SKM-1 treated with dmso at 0.1 percent for 144 hours (cell line): Measurements from ENCODE around the gene INSC.

Experiments
- DNase-seq: peaks from one replicate; lab custom pipeline; 2025; ENCODE audit not compliant: unreplicated experiment; lab: John Stamatoyannopoulos, UW

Gene INSC

DNA sequence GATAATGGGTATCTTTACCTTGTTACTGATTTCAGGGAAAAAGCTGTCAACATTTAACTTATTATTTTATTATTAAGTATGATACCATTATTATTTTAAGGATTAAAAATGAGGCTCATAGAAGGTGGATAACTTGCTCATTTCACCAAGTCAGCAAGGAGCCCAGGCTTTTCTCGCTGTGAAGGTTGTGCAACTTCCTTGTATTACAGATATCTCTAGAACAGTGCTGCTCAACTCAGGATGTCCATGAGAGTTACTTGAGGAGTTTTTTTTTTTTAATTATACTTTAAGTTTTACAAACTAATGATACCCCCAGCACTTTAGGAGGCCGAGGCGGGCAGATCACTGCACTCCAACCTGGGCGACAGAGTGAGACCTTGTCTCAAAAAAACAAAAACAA, 98.2 kb downstream of the INSC start:
- DNase-seq = peak; percentile 64

DNA sequence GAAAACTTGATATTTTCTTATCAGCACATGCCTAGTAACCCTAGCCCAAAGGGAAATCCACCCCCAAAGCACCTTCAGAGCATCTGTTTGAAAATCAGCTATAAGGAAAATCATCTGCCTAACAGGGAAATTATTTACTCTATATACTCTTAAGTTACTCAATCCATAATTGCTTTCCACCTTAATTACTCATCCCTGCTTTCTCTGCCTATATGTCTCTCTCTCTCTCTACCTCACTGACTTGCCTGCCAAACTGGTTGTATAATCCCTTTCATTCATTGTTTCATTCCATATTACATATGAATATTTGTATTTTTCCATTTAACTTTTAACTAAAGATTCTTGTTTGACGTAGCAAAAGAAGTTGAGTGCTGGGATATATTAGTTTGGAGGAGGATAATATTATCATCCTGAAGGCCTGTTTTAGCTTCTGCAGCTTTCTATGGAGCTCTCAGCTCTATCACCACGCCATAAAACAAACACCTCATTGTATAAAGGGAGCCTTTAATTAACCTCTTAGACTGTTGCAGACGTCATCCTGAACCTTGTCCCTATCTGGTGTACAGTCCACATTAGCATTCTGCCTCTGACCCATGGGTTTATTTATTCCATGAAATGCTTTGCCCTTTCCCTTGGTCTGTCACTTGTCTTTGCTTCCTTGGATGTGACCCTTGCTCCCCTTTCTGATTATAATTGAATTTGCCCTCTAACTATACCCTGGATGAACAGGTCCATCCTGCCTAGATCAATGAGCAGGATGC, 98.9 kb downstream of the INSC start:
- no peak for DNase-seq

DNA sequence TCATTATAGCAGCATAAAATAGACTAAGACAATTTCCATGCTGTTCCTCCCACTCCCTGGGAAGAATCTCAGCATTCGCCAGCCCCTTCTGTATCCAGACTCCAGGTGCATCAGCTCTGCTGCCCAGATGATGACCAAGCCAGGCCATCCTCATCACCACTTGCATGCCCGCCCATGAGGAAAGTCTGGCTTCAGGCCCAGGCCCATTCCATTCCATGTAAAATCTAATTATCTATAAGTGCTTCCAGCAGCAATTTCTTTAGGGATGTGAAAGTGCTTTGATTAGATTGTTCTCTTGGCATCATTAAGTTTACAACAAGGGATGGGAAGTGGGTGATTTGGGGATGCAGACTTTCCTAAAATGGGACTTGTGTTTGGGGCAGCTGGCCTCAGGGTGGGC, 100.3 kb downstream of the INSC start:
- DNase-seq = no peak

DNA sequence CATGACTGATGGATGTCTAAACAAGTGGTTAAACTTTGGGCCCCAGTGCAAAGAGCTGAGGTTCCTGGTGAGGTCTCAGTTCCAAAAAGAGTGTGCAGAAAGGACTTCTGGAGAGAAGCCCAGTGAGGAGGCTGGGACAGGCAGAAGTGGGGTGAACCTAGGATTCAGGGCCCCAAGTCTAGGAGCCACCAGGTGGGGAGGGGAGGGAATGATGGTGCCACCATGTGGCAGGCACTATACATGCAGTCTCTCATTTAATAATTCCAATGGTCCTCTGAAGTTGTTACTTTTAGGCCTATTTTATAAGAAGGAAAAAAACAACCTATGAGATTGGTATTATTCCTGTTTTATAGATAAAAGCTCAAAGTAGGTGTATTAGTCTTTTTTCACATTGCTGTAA, 102.0 kb downstream of the INSC start:
- peak; percentile 35 for DNase-seq

DNA sequence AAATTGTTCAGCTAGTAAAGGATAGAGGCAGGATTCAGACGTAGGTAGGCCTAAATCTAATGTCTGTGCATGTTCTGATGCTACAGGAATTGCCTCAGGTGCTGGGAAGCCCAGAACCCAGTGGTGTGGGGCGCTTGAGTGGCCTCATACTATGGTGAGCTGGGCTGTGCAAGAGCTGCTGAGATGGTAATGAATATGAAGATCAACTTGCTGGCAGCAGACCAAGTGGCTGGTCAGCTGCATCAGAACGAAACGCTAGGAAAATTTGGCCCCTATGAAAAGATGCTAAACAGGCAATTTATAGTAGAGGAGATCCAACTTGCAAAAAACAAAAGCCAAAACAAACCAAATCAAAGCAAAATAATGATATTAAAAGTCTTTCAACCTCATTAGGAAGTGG, 102.7 kb downstream of the INSC start:
- DNase-seq = no peak

DNA sequence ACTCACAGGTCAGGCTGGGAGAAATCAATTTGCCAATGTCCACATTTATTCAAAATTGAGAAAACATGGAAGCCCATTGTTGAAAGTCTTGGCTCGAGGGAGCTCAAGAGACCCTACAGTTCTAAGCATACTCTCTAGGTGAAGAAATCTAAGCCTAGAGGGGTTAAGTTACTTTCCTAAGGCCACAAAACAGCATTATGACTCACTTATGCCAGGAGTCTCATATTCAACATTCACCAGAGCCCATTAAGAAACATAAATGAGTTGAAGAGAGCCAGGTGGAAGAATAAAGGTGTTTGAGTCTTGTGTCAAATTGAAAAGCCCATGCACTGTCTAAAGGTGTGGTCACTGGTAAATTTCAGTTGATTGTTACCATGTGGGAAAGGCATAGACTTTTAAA, 108.1 kb downstream of the INSC start:
- no peak for DNase-seq

DNA sequence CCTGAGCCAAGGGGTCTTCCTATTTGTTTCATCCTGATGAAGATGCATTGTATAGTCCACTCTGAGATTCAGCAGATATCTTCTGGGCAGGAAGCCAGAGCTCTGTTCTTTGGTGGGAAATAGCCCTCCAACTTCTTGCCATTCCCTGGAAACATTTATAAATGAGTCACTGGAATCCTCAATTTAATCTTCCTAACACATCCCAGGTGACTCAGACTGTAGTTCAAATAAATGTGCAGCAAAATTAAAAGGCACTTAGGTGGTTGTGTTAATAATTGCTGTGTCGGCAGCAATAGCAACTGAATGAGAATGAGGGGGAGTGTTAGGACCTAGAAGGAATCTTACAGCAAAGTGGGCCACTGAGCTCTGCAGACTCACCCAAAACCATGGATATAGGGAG, 108.6 kb downstream of the INSC start:
- DNase-seq = no peak

DNA sequence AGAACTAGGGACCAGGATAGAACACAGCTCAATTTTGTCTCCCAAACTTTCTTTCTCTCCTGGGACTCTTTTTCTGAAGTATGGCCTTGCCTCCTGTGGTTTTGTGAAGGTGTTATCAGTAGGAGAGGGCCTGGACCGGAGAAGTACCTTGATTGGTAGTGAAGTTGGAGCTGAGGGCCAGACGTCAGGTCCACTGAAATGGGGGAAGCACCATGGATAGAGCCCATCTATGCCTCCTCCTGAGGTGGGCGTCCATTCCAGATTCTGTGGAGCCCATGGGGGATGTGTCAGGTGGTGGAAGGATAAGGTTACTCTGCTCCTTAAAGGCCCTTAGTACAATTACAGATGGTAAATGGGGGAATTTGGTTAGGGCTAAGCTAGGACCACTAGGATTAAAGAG, 109.7 kb downstream of the INSC start:
- no peak for DNase-seq

DNA sequence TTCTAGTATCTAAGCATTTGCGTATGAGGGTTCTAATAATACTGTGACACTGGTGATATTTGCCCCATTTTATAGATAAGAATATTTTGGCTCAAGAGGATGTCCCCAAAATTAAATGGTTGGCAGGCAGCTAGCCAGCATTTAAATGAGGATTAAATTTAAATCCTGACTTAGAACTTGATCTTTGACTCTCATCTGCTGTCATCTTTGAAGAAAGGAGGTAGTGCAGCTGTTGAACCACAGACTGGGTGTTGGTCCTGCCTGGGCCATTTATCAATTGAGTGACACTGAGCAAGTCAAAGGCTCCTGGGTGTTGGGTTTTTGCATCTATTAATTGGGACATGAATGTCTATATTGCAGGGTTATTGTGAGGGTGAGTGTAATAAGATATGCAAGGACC, 112.3 kb downstream of the INSC start:
- DNase-seq = no peak

DNA sequence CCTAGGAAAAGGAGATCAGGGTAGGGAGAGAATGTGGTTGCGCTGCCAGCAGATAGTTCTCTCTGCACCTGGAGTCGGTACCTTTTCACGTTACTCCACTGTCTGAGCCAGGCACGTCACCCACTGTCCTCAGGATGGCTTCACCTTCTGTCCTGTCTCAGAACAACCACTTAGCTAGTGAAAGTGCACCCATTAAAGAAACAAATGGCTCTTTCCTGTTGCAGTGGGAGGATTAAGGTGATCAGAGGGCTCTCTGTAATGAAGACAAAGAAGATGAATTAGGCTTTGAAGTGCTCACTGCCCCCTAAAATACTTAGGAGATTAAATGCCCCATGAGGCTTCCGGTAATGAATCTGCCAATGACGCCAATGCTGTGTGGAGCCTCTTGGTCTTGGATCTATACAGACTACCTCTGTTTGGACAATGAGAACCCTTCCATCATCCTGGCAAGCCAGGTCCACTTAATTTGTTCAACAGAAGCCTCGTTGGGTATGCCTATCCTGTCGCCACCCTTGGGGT, 113.7 kb downstream of the INSC start:
- DNase-seq = no peak

DNA sequence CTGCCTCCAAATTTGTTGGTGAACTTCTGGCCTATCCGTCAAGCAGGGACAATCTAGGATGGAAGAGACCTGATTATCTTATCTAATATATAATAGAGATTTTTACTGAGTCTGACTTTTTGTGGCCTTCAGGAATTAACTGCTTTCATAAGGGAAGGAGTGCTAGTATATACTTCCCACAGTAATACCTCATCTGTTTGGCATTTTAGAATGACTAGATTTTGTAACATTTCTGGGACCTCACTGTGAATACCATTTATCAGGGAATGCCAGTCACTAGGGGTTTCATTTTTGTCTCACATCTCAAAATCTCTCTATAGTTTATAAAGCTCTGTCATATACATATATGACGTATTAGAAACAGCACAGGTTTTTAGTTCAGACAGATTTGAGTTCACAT, 114.3 kb downstream of the INSC start:
- DNase-seq = no peak

DNA sequence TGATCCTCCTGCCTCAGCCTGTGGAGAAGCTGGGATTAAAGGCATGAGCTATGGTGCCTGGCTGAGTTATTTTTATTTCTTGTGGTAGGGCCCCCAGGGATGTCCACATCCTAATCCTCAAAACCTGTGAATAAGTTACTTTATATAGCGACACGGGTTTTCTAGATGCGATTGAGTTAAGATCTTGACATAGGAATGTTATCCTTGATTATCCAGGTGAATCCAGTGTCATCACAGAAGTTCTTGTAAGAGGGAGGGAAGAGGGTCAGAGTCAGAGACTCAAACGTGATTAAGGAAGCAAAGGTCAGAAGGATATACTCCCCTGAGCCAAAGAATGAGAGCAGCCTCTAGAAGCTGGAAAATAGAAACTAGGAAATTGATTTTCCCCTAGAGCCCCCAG, 117.8 kb downstream of the INSC start:
- no peak for DNase-seq

DNA sequence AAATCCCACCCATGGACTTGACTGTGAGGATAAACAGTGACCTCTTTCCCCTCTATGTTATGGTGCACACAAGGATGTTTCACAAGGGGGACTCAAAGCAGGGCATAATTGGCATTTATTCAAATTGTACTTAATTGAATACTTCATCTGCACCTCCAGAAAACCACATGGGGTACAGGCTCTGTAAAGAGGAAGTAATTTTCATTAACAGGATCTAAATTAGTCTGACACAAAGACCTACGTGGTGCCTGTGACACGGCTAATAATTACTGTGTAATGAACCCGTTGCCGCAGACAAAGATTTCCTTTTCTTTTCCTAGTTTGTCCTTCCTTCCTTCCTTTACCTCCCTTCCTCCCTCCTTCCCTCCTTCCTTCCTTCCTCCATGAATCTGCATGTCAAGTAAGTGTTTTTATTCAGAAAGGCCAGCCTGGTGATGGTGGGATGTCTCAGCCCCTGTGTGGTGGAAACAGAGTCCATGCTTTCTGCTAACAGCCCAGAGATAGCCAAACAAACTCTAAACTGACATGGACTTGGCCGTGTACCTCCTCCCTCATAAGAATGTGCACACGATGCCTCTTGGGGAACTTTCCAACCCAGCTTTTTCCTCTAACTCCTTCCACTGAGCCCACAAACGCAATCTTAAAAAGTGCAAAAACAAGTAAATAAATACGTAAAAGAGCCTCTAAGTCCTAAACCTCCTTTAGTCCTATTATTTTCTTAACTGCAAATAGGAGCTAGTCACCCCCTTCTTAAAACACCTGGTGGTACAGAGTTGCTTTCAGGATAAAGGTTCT, 118.8 kb downstream of the INSC start:
- no peak for DNase-seq

DNA sequence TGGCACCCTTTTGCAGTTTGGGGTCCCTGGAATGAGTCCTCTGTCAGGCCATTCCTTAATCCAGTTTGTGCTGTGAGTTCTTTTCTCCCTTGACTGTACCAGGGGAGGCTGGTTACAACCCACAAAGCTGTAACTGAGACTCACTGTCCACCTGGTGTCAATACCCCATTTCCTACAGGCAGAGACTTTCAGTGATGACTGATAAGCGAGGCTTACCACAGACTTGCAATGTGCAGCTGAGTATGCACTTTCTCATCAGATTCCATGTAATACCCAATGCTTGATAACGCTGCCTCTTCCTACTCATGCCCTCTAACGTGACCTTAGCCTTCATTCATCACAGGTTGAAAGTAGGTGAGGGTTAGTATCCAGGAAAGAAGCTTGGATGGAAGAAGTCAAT, 120.1 kb downstream of the INSC start:
- no peak for DNase-seq

DNA sequence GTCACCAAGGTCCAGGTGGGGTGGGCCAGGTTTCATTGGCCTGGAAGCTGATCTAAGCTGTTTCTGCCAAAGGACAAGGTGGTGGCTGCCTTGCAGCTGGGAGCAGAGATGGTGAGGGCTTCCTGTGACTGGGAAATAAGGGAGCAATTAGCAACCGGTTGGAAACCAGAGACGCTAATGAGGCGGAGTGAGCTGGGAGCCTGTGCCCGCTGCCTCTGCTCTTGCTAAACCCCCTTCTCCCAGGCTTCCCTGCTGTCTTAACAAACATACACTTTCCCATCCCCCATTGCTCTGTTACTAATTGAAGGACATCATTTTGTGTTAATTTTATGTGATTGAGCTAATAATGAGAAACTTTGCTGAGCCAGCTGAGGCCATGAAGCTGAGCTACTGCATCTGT, 121.8 kb downstream of the INSC start:
- no peak for DNase-seq

DNA sequence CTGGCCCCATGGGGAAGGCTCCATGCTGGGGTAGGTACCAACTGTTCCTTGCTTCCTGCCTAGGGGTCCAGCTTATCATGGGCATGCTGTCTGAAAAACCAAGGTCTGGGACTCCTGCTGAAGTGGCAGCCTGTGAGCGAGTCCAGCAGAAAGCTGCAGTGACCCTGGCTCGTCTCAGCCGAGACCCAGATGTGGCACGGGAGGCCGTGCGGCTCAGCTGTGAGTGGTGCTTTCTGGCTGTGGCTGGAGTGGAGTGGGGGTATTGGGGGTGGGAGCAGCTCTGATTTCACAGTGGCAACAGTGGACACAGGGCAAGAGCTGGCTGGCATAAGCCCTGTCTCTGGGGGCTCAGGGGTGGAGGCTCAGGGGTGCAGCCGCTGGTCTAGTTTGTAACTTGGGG, 124.1 kb downstream of the INSC start:
- no peak for DNase-seq

DNA sequence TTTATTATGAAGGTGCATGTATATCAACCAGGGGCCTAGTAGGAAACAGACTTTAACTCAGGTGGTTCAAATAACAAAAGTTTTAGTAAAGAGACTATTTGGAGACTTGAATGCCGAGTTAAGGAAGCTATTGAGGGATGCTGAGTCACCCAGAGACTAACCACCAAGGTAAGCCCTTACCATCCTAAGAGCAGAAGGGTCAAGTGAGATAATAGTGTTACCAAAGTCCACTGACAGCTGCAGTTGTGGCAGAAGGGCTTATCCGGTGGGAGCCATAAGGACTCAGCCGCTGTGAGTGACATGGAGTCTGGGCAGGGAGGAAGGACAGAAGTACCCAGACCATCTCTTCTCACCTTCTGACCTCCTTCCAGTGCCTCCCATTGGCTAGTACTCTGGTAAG, 134.0 kb downstream of the INSC start:
- DNase-seq = no peak

DNA sequence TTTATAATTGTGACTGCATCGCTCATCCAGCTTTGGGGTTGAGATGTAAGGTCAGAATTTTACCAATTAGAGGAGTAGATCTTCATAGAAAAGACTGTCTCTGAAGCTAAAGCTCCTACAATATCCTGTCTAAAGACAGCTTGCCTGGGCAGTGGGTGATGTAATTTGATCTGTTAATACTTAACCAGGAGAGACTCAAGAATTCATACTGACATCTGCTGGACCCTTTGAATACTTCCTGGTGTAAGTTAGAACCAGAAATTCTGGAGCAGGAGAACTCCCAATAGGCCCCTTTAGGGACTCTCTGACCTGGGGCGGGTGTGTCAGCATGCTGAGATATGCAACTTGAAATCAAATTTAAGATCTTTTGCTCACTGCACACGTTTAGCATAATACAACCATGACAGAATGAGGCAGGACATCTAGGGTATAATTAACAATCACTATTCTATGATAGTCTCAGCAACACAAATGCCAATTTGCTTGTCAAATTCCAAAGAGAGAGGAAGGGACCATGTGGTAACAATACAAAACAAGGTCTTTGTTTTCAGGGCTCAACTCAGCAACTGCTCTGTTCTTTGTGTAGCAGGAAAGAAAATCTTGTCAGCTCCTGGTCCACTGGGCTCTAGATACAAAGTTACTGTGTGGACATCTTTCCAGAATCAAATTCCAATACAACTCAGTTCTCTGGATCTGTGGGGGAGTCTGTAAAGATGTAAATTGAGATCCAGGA, 143.9 kb downstream of the INSC start:
- no peak for DNase-seq

DNA sequence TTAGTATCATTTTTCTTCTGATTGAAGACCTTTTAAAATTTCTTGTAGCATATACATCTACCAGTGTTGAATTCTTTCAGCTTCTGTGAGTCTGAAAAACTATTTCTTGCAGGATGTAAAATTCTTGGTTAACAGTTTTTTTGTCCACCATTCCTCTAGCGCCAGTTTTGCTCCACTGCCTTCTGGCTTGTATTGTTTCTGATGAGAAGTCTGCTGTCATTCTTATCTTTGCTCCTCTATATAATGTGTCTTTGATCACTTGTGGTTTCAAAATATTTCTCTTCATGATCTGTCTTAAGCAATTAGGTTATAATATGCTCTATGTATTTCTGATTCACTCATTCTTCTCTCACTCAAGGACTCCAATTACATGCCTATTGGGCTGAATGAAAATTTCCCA, 152.3 kb downstream of the INSC start:
- DNase-seq = no peak

DNA sequence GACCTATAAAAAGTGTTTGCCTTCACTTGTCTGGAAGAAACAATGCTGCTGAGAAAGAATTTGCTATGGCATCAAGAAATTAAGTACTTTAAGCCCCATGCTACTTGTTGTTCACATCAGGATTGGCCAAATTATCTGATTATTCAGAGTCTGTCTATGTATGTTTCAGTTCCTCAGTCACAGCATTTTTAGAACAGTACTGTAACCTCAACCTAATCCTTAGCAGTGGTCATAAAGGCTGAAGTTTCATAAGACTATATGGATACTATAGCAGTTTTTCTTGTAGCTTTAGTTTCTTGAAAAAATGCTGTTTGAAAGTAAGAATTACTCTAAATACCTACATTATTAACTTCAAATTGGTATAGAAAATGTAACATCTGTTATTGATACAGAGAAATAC, 153.9 kb downstream of the INSC start:
- no peak for DNase-seq

DNA sequence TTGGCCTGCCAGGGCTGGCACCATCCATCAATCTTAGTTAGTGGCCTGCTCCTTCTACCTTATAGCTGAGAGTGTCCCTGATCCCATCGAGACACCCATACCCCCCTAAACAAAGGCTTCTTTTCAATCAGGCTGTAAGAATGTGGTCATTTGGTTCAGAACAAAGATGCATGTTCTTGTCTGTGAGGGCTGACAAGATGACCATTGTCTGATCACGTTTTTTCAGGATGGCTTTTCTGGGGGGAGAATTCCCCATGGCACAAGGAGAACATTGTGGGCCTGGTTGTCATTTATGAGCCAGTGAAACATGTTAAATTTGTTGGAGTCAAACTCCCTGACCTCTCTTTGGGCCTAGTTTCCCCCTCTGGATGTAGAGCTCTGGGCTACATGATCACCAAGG, 160.4 kb downstream of the INSC start:
- DNase-seq = no peak

DNA sequence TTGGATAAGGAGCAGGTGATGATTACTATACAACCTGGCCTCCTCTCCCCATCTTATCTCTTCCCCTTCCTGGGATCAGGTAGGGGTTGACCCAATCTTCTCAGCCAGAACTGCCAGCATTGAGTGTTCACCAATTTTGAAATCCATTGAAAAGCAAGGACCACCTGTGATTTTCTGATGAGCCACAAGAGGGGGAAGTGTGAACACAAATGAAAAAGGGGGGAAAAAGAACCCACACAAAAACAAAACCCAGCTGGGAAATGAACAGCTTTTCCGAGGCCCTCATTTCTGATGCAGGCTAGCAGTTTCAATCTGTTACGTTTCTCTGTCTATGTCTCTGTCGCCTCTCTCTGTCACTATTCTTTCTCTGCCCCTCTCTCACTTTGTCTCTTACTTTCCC, 161.9 kb downstream of the INSC start:
- DNase-seq = no peak
